ENCODE measurements around the gene DHX35. TPM values are rescaled to one million over a fixed set of nuclear protein-coding genes. Genes with fewer than 3 reads are reported as not detected.
"Not testable (repeated sequence)": the region's sequence is repeated elsewhere in the genome, so short reads cannot be mapped to it uniquely, and the experiment has no call there.

DHX35 gene
- total and polyA plus RNA-seq, 7 donors, result 3.4 to 11.9 (median 5.8) TPM

DNA sequence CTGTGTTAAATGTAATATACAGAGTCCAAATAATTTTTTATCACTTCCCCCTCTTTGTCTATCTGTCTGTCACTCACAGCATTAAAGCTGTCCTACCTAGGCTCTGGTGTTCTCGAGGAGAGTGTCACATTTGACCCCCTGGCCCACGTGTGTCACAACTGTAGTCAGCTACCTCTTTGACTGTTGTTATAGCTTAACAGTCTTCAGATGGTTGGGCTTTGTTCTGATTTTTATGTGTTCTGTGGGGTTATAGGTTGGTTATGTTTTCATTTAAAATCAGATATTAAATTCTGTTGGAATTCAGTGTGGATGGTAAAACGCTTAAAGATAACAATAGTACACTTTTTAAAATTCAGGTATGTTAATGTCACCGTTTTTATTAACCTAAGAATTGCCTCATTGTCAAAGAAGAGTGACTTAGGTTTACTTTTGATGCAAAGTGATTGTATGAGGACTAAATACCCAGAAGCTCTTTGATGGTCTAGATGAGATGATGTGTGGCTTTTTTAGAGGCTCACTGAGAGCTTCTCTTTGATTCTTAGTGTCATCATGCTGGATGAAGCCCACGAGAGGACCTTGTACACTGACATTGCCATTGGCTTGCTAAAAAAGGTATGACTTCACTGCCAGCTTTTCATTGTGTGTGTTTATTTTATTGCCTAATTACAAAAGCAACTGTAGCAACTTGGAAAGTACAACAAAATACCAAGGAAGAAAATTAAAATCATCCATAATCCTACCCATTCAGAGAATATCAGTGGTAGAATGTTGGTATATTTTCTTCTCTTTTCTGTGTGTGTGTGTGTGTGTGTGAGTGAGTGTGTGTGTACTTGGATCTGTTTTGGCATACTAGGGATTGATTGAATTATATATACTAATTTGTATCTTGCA, 29.9 kb downstream of the DHX35 start:
- intact Hi-C loops (cut with DNase I), result no loop called here
- Histone ChIP-seq H3K4me1 (no peaks in the 10 kb centered on the region), H3K9me3 (no peaks in the 10 kb centered on the region), H3K27me3 (ENCODE audit: insufficient read depth in 3 of 3, low read length in 2 of 3) (no peaks in the 10 kb centered on the region), H3K27ac (no peak overlapping the region), H3K36me3 (ENCODE audit: insufficient read depth in 1 of 2, low read depth in 1 of 2) (peaks cover 4 to 84% of the 10 kb centered on the region in 2 donors), H3K4me3 (no peak overlapping the region)
- DNase-seq (no peak), ATAC-seq (no peak)
- 67 to 72% (median 71%) methylated on average over 5 of the region's 5 CpGs for WGBS, 3 donors
- no peak for TF ChIP-seq CTCF (IDR thresholded peaks at IDR 0.05)

GRCh38 chr20:38995536-38996044, 33.4 kb downstream of the DHX35 start:
- Histone ChIP-seq H3K4me1 (no peaks in the 10 kb centered on the region), H3K27me3 (ENCODE audit: insufficient read depth in 3 of 3, low read length in 2 of 3) (no peaks in the 10 kb centered on the region), H3K36me3 (ENCODE audit: insufficient read depth in 1 of 2, low read depth in 1 of 2) (peaks cover 4 to 93% of the 10 kb centered on the region in 2 donors), H3K9me3 (no peaks in the 10 kb centered on the region), H3K4me3 (no peak overlapping the region), H3K27ac (no peak overlapping the region)
- TF ChIP-seq CTCF (IDR thresholded peaks at IDR 0.05), result no peak
- intact Hi-C loops (cut with DNase I), result no loop called here
- no peak for ATAC-seq
- DNase-seq, result no peak
- WGBS, 3 donors, result 63 to 72% (median 68%) methylated on average over 3 of the region's 3 CpGs

GRCh38 chr20:38996866-38997265, 34.7 kb downstream of the DHX35 start:
- H3K36me3 ChIP-seq (ENCODE audit: insufficient read depth in 1 of 2, low read depth in 1 of 2), result peaks cover 4 to 93% of the 10 kb centered on the region in 2 donors
- H3K27ac ChIP-seq; H3K4me1 ChIP-seq; H3K27me3 ChIP-seq (ENCODE audit: insufficient read depth in 3 of 3, low read length in 2 of 3); H3K9me3 ChIP-seq; ATAC-seq; intact Hi-C loops (cut with DNase I); H3K4me3 ChIP-seq; DNase-seq: not testable (repeated sequence)
- 93 to 96% (median 96%) methylated on average over 1 of the region's 1 CpG for WGBS, 3 donors

DNA sequence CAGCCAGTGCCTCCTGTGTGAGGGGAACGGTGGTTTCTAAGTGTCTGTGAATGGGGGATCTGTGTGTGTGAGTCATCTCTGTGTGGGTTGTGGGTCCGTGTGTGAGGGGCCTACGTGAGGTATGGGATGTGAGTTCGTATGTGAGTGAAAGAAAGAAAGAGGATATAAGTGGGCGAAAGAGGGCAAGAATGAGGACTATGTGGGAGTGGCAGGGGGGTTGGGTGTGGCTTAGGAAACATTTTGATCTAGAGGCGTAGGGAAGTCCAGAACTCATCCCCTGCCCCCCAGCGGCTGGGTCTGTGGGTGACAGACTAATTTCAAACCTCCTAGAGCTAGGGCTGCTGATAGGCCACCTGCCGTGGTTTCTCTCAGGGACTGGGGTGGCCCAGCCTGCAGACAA, 35.5 kb downstream of the DHX35 start:
- no peaks in the 10 kb centered on the region for H3K27me3 ChIP-seq (ENCODE audit: insufficient read depth in 3 of 3, low read length in 2 of 3)
- H3K4me3 ChIP-seq, result no peak overlapping the region
- H3K9me3 ChIP-seq, result no peaks in the 10 kb centered on the region
- peaks cover 4 to 93% of the 10 kb centered on the region in 2 donors for H3K36me3 ChIP-seq (ENCODE audit: insufficient read depth in 1 of 2, low read depth in 1 of 2)
- H3K4me1 ChIP-seq, result no peaks in the 10 kb centered on the region
- intact Hi-C loops (cut with DNase I), result no loop called here
- DNase-seq (no peak), ATAC-seq (no peak)
- 92 to 95% (median 94%) methylated on average over 8 of the region's 8 CpGs for WGBS, 3 donors
- no peak overlapping the region for H3K27ac ChIP-seq
- TF ChIP-seq CTCF (IDR thresholded peaks at IDR 0.05), result no peak

DNA sequence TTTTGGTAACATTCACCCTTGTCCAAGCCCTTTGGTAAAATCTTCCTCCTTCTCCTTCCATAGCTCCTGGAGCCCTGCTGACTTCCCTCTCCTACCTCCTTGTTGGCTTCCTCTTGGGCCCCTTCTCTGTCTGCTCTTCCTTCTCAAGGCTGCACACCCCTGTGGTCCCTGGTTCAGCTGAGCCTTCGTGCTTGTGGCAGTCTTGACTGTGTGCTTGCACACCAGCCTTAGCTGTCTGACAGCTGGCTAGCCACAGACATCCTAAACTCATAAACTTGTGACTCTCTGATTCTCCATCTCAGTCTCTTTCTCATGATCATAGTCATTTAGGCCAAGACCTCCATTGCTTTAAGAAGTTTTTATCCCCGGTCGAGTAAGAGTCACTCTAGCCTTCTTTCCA, 37.1 kb downstream of the DHX35 start:
- no peak for DNase-seq
- TF ChIP-seq CTCF (IDR thresholded peaks at IDR 0.05), result no peak
- intact Hi-C loops (cut with DNase I), result no loop called here

More for the DNA sequence above, 37.1 kb downstream of the DHX35 start:
- WGBS, 3 donors, result 92 to 97% (median 96%) methylated on average over 3 of the region's 3 CpGs
- ATAC-seq, result no peak
- Histone ChIP-seq H3K9me3 (no peaks in the 10 kb centered on the region), H3K36me3 (ENCODE audit: insufficient read depth in 1 of 2, low read depth in 1 of 2) (peaks cover 7 to 97% of the 10 kb centered on the region in 2 donors), H3K27ac (no peak overlapping the region), H3K4me1 (no peaks in the 10 kb centered on the region), H3K4me3 (no peak overlapping the region), H3K27me3 (ENCODE audit: insufficient read depth in 3 of 3, low read length in 2 of 3) (no peaks in the 10 kb centered on the region)
